Esophagus muscularis mucosa (tissue), 4 donors: ENCODE results near the gene WDR13. TPM values are rescaled to one million over a fixed set of nuclear protein-coding genes. Genes with fewer than 3 reads are reported as not detected.
"Not testable (repeated sequence)": the region's sequence is repeated elsewhere in the genome, so short reads cannot be mapped to it uniquely, and the experiment has no call there.

ENCODE experiments used
- DNase-seq: peaks from one replicate; pipeline ENCODE4 v3.0.0-alpha.2; 2017; ENCODE audit errors: extremely low spot score
- H3K27ac ChIP-seq, 4 donors: fragments of 200-600 bp; sonication (generic); replicated peaks in 1 of 4; 1 replicate in 3 of 4; 2 replicates in 1 of 4; pipeline ENCODE4 v1.5.1; 2016 to 2019; ENCODE audit warnings: mild to moderate bottlenecking in 1 of 4
- H3K27me3 ChIP-seq, 4 donors: fragments of 200-600 bp; sonication (generic); one replicate each; pipeline versions ENCODE4 v1.5.1 to v1.6.0; 2016 to 2019
- H3K36me3 ChIP-seq, 4 donors: fragments of 200-600 bp; sonication (generic); one replicate each; pipeline ENCODE4 v1.5.1; 2016 to 2019
- H3K4me1 ChIP-seq, 4 donors: fragments of 200-600 bp; sonication (generic); one replicate each; pipeline ENCODE4 v1.5.1; 2016 to 2019
- H3K4me3 ChIP-seq, 4 donors: fragments of 200-600 bp; sonication (generic); 1 replicate in 2 of 4; 2 replicates in 2 of 4; pipeline ENCODE4 v1.5.1; 2016 to 2019; ENCODE audit warnings: mild to moderate bottlenecking in 4 of 4, moderate library complexity in 1 of 4
- H3K9me3 ChIP-seq, 4 donors: fragments of 200-600 bp; sonication (generic); 1 replicate in 3 of 4; 2 replicates in 1 of 4; pipeline ENCODE4 v1.5.1; 2016 to 2019
- EP300 ChIP-seq: sonication (generic); formaldehyde crosslinking; IDR thresholded peaks from one replicate; pipeline ENCODE4 v1.6.1; 2017; ENCODE audit warnings: antibody characterized with exemption
- POLR2A ChIP-seq: fragments of 450-650 bp; IDR thresholded peaks from one replicate; pipeline ENCODE4 v1.6.1; 2017; ENCODE audit warnings: antibody characterized with exemption, moderate library complexity, mild to moderate bottlenecking, low read depth
- POLR2AphosphoS5 ChIP-seq, 2 donors: sonication (generic); formaldehyde crosslinking; IDR thresholded peaks; one replicate each; pipeline ENCODE4 v1.6.1; 2017; ENCODE audit warnings: antibody characterized with exemption in 2 of 2
- WGBS: methylation state at CpG from one replicate; pipeline ENCODE4 v1.1.5; 2018; 5-methylcytosine and 5-hydroxymethylcytosine counted together
- intact Hi-C: fragments of 100-400 bp; cut with DNase I; formaldehyde crosslinking; loops from one replicate; pipeline ENCODE4 v1.15.1; 2023
- small RNA-seq, 3 donors: library from RNA; depleted of rRNA; stranded (forward); fragments of <200 nt; gene quantifications; one replicate each; pipeline ENCODE3, GENCODE V24; 2016
- total RNA-seq, 4 donors: library from RNA; depleted of rRNA; stranded (reverse); fragments of >200 nt; gene quantifications; one replicate each; pipeline versions ENCODE4 v1.1.0 to v1.2.1, GENCODE V29; 2016
- TF ChIP-seq, protein P1 (sequence below), 3 experiments: fragments of 200-600 bp in 2 of 3; fragments of 450-650 bp in 1 of 3; sonication (generic) in 2 of 3; IDR thresholded peaks; one replicate each; pipeline ENCODE4 v1.5.1; 2017 to 2019; ENCODE audit warnings: antibody characterized with exemption in 3 of 3, mild to moderate bottlenecking in 2 of 3, moderate library complexity in 1 of 3

The WDR13 gene
- total RNA-seq, 4 donors from 2014 or later, result 123 to 166 (median 152) TPM

DNA sequence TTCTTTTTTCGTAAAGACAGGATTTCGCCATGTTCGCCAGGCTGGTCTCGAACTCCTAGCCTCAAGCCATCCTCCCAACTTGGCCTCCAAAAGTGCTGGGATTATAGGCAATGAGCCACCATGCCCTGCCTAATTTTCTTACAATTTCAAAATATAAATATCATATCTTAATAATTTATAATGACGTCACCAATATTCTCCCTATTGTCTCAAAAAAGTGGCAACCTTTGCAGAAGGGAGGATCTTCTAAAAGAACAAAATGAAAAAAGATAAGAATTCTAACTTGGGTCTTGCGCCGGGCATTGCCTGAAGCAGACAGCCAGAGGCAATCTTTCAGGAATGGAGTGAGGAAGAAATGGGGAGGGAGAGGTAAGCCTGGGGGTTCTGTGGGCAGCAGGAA, 48.4 kb downstream of the WDR13 start:
- H3K27ac ChIP-seq, result no peak overlapping the region
- intact Hi-C loops, result loop anchor here (10.0 kb wide), 1 partner anchor 149 kb away; no protein-coding TSS in a partner anchor
- H3K4me1 ChIP-seq, result peaks cover 0 to 8% (median 4%) of the 10 kb centered on the region in 4 donors
- no peak for TF ChIP-seq POLR2A
- TF ChIP-seq, protein P1, sequence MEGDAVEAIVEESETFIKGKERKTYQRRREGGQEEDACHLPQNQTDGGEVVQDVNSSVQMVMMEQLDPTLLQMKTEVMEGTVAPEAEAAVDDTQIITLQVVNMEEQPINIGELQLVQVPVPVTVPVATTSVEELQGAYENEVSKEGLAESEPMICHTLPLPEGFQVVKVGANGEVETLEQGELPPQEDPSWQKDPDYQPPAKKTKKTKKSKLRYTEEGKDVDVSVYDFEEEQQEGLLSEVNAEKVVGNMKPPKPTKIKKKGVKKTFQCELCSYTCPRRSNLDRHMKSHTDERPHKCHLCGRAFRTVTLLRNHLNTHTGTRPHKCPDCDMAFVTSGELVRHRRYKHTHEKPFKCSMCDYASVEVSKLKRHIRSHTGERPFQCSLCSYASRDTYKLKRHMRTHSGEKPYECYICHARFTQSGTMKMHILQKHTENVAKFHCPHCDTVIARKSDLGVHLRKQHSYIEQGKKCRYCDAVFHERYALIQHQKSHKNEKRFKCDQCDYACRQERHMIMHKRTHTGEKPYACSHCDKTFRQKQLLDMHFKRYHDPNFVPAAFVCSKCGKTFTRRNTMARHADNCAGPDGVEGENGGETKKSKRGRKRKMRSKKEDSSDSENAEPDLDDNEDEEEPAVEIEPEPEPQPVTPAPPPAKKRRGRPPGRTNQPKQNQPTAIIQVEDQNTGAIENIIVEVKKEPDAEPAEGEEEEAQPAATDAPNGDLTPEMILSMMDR (IDR thresholded peaks at IDR 0.05), result no peak
- TF ChIP-seq EP300, result no peak
- 88% methylated on average over 7 of the region's 7 CpGs for WGBS
- no peak overlapping the region for H3K4me3 ChIP-seq
- H3K36me3 ChIP-seq, result no peaks in the 10 kb centered on the region
- no peaks in the 10 kb centered on the region for H3K9me3 ChIP-seq
- DNase-seq, result no peak
- no peaks in the 10 kb centered on the region for H3K27me3 ChIP-seq

DNA sequence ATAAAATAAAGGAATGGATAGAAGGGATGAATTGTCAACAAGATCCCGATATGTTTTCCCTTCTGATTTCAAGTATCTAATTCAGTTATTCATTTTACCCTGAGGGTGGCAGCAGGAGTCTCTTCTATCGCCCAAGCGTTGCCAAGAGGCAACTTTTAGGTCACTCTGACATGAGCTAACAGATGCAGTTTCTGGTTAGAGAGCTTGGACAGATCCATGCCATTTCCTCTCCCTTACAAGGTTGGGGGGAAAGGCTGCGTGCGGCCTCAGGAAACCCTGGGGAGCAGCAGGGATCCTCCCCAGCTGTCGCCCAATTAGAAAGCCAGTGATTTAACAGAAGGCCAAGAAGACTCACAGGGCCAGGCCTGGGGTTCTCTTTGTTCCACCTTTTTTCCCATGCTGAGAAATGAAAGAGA, 51.1 kb downstream of the WDR13 start:
- Histone ChIP-seq H3K9me3 (no peaks in the 10 kb centered on the region), H3K4me3 (no peak overlapping the region), H3K36me3 (no peaks in the 10 kb centered on the region), H3K4me1 (peaks cover 0 to 8% (median 4%) of the 10 kb centered on the region in 4 donors), H3K27me3 (no peaks in the 10 kb centered on the region), H3K27ac (peak overlapping the region in 3 of 4 donors; percentile 20 to 68 (median 31))
- DNase-seq, result no peak
- TF ChIP-seq, protein P1 (IDR thresholded peaks at IDR 0.05), result peak; percentile 33 to 47 (median 42)
- TF ChIP-seq POLR2AphosphoS5 (IDR thresholded peaks at IDR 0.05), result peak; percentile 18 to 20
- no peak for TF ChIP-seq EP300
- WGBS, result 22% methylated on average over 6 of the region's 6 CpGs
- intact Hi-C loops, result loop anchor here (10.0 kb wide), 1 partner anchor 146 kb away; no protein-coding TSS in a partner anchor

DNA sequence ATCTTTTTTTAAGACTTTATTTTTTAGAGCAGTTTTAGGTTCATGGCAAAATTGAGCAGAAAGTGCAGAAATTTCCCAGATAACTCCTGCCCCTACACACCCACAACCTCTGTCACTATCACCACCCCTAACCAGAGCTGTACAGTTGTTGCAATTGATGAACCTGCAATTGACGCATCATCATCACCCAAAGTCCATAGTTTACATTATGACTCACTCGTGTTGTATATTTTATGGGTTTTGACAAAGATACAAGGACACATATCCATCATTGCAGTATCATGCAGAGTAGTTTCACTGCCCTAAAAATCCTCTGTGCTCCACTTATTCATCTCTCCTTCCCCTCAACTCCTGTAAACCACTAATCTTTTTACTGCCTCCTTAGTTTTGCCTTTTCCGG, 51.8 kb downstream of the WDR13 start:
- Histone ChIP-seq H3K36me3 (no peaks in the 10 kb centered on the region), H3K4me1 (peaks cover 0 to 8% (median 4%) of the 10 kb centered on the region in 4 donors), H3K9me3 (no peaks in the 10 kb centered on the region), H3K4me3 (no peak overlapping the region), H3K27me3 (no peaks in the 10 kb centered on the region), H3K27ac (peak overlapping the region in 1 of 4 donors; percentile 68)
- 76% methylated on average over 3 of the region's 3 CpGs for WGBS
- DNase-seq, result no peak
- TF ChIP-seq POLR2AphosphoS5 (IDR thresholded peaks at IDR 0.05) (no peak), POLR2A (no peak), EP300 (no peak)
- TF ChIP-seq, protein P1 (IDR thresholded peaks at IDR 0.05), result no peak
- intact Hi-C loops, result loop anchor here (10.0 kb wide), 1 partner anchor 146 kb away; no protein-coding TSS in a partner anchor

DNA sequence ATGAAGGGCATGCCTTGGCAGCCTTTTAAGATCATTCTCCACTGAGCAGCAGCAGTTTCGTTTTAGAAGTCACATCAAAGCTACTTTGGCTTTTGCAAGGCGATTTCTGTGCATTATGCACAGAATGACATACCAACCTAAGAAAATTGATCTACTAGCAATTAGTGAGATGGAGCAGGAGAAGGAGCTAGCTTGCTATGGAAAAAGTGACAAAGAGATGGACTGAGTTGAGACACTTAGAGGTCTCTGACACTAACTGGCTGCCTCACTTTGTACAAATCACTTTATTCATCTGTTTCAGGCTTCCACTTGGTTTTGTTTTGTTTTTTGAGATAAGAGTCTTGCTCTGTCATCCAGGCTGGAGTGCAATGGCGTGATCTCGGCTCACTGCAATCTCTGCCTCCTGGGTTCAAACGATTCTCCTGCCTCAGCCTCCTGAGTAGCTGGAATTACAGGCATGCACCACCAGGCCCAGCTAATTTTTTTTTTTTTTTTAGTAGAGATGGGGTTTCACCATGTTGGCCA, 54.8 kb downstream of the WDR13 start:
- WGBS, result 71% methylated on average over 5 of the region's 5 CpGs
- intact Hi-C loops, result loop anchor here (10.0 kb wide), 1 partner anchor 53 kb away; no protein-coding TSS in a partner anchor
- not testable (repeated sequence) for DNase-seq, H3K4me3 ChIP-seq, H3K27ac ChIP-seq, H3K27me3 ChIP-seq, H3K9me3 ChIP-seq, H3K36me3 ChIP-seq, H3K4me1 ChIP-seq

DNA sequence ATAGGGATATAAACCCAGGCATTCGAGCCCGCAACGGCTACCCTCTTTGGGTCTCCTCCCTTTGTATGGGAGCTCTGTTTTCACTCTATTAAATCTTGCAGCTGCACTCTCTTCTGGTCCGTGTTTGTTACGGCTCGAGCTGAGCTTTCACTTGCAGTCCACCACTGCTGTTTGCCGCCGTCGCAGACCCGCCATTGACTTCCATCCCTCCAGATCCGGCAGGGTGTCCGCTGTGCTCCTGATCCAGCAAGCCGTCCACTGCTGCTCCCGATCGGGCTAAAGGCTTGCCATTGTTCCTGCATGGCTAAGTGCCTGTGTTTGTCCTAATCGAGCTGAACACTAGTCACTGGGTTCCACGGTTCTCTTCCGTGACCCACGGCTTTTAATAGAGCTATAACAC, 57.5 kb downstream of the WDR13 start:
- not testable (repeated sequence) for H3K36me3 ChIP-seq, H3K27me3 ChIP-seq, H3K27ac ChIP-seq, H3K9me3 ChIP-seq, H3K4me3 ChIP-seq, DNase-seq, H3K4me1 ChIP-seq
- 74% methylated on average over 19 of the region's 19 CpGs for WGBS
- intact Hi-C loops, result loop anchor here (10.0 kb wide), 1 partner anchor 50 kb away; no protein-coding TSS in a partner anchor

Small RNAs within 50 kb of the gene (small RNA-seq; reads per million reads assigned to genes)
- 0 reads per million in 3 donors for gene MRPL32P1

Other genes starting within 250 kb of the WDR13 start
- not detected for gene SSX3, start 240.8 kb upstream of the WDR13 start, total RNA-seq
- not detected for gene SSX4, start 214.0 kb upstream of the WDR13 start, total RNA-seq
- gene SSX4B, start 185.5 kb upstream of the WDR13 start, total RNA-seq, result not detected
- 1 to 10 TPM; 2.5 to 7.9 (median 7.4) TPM for gene SLC38A5, start 127.2 kb upstream of the WDR13 start, total RNA-seq
- 10 to 100 TPM; 38.5 to 47.3 (median 43.9) TPM for gene FTSJ1, start 121.3 kb upstream of the WDR13 start, total RNA-seq
- 10 to 100 TPM; 15.0 to 21.5 (median 18.9) TPM for gene PORCN, start 88.5 kb upstream of the WDR13 start, total RNA-seq
- gene EBP, start 75.7 kb upstream of the WDR13 start, total RNA-seq, result 10 to 100 TPM; 15.7 to 20.7 (median 17.4) TPM
- gene TBC1D25, start 57.8 kb upstream of the WDR13 start, total RNA-seq, result 10 to 100 TPM; 10.3 to 22.4 (median 16.4) TPM
- 100 to 1,000 TPM in 3 of 4 donors, 10 to 100 TPM in 1; 94.0 to 204 (median 156) TPM for gene RBM3, start 23.0 kb upstream of the WDR13 start, total RNA-seq
- gene WAS, start 86.3 kb downstream of the WDR13 start, total RNA-seq, result 1 to 10 TPM; 3.2 to 9.9 (median 7.5) TPM
- 1 to 10 TPM; 2.5 to 4.5 (median 4.3) TPM for gene SUV39H1, start 99.2 kb downstream of the WDR13 start, total RNA-seq
- gene GLOD5, start 164.3 kb downstream of the WDR13 start, total RNA-seq, result not detected
- gene GATA1, start 189.1 kb downstream of the WDR13 start, total RNA-seq, result under 1 TPM in 1 of 4 donors, not detected in 3; 0.50 TPM
- gene HDAC6, start 204.6 kb downstream of the WDR13 start, total RNA-seq, result 10 to 100 TPM; 26.8 to 64.0 (median 47.7) TPM
- gene ERAS, start 229.0 kb downstream of the WDR13 start, total RNA-seq, result not detected
- 10 to 100 TPM in 1 of 4 donors, 1 to 10 TPM in 3; 2.9 to 15.2 (median 7.7) TPM for gene PCSK1N, start 238.1 kb downstream of the WDR13 start, total RNA-seq